Activated CD8-positive, alpha-beta memory T cell treated with anti-CD3 and anti-CD28 coated beads, Interleukin-2, amount 50 U/mL, for 24 hours (primary cell): ENCODE results near the gene P3H4.
A peak's percentile ranks its signal among the peaks of the same experiment; 100 is the strongest.
"Not testable (repeated sequence)": the region's sequence is repeated elsewhere in the genome, so short reads cannot be mapped to it uniquely, and the experiment has no call there.

ENCODE experiments used
- DNase-seq: peaks from one replicate; pipeline ENCODE4 v3.0.0-alpha.2; 2020; ENCODE audit errors: extremely low read depth

P3H4 gene

GRCh38 chr17:41794540-41794975 lies 17.2 kb downstream of the P3H4 start:
- no peak for DNase-seq

GRCh38 chr17:41793784-41794539 lies 17.8 kb downstream of the P3H4 start:
- no peak for DNase-seq

DNA sequence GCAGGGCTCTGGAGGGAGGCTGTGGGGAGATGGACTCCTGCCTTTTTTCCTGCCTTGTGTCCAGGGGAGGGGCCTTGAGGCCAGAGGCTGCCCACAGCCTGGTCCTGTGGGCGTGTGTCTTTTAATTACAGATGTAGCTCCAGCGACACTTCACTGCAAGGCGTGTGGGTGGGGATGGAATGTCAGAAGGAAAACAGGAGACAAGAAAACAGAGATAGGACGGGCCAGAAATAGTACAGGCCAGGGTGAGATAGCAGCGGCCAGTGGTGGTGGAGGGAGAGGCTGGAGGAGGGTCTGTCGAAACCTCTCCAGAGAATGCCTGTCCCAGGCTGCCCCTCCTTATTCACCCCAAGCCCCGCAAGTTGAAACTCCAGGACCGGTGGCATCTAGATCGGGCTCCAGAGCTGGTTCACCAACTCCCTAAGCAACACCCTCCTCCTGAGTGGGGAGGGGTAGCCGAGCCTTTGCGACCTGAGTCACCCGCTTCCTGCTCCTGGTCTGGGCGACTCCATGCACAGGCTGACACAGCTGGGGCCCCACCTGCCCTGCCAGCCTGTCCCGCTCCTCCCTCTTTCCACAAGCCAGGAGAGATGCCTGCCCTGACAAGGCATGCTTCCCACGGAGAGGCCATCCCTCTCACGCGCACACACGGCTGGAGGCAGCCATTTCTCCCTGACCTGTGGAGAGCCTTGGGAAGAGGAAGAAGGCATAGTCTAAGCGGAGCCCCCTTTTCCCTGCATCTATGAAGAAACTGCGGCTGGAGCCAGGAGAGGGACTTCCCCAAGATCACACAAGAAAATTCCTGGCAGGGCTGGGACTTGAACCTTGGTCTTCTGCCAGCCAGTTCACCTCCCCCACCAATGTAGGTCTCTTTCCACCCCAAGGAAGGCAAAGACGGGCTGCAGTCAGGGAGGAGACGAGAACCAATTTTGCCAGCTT lies 18.6 kb downstream of the P3H4 start:
- no peak for DNase-seq

DNA sequence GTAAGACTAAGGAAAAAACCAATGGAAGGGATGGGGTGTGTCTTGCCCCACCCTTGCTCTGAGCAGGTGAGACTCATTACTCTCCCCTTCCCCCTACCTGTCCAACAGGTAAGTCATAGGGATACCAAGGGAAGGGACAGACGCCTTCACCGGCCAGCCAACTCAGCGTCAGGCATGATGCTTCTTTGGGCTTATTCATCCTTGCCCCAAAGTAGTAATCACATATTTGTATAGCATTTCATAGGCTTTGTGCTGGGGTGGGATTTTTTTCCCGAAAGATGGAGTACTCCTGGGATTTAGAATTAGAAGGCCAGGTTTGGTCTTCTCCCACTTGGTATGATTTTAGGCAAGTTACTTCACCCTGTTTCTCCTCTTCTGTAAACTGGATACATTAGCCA lies 24.7 kb downstream of the P3H4 start:
- no peak for DNase-seq

DNA sequence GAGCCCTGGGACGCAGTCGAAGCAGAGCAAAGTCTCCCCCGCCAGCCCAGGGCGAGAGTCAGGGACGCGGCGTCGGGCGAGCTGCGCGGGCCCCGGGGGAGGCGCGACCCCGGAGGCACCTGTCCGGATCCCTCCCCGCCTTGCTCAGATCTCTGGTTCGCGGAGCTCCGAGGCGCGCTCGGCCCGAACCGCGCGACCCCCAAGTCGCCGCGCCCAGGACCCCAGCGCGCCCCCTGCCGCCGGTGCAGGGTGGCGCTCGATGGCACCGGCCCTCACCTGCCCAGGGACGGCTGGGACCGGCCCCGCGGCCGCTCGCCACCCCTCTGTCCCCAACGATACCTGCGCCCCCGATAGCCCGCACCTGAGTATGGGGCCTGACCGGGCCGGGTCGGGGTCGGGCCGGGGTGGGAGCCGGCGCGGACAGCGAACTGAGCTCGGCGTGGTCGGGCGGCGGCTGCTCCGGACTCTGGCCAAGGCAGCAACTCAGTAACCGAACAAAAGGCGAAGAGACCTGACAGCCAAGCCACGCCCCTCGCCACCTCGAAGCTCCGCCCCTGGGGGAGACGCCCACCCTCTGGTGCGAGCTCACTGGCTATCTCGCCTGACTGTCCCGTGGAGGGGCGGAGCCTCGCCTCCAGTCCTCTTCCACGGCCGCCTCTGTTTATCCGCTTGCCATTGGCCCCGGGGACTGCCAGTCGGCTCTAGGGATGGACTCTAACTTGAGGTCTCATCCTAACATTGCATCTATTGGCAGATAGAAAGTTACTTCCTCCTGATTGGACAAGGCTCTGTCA lies 25.3 kb downstream of the P3H4 start, which contains the start of gene JUP:
Gene JUP (minus strand): TSS at position 485 of the 794 bp plus-strand sequence. CDS start 14,857 bp downstream, outside the sequence.
- DNase-seq = peak; percentile 76

- DNase-seq = no peak
Measured at GRCh38 chr17:41785859-41786226, 25.9 kb downstream of the P3H4 start.

DNA sequence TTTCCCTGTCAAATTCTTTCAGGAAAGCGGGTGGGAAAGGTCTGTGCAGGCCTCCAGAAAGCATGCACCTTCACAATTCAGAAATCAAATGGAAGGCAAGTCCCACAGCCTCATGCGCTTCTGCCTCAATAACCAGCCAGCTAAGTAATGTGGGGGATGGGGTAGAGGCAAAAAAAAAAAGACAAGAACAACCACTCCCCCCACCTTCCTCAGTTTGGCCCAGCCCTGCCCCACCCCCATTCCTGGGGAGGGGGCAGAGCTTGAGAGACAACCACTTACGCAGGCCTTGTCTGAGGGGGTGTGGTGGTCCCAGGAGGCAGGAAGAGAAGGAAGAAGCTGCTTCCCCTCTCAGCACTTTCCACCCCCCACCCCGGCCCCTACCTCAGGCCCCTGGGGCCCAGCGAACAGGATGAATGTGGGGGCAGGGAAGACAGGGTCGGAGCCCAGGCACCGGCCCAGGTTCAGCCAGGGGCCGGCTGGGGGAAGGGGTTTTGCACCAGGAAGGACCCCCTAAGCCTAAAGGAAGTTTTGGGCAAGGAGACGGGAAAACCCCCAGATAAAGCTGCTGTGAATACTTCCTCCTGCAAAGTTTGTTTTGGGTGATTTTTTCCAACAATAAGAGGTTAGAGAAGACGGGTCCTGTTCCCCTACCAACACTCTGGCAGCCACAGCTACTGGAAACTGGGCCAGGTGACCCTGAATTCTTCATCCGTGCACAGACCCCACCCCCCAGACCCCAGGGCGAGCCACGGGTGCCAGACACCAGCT lies 26.5 kb downstream of the P3H4 start:
- DNase-seq = no peak

GRCh38 chr17:41784207-41784744 lies 27.5 kb downstream of the P3H4 start:
- no peak for DNase-seq

DNA sequence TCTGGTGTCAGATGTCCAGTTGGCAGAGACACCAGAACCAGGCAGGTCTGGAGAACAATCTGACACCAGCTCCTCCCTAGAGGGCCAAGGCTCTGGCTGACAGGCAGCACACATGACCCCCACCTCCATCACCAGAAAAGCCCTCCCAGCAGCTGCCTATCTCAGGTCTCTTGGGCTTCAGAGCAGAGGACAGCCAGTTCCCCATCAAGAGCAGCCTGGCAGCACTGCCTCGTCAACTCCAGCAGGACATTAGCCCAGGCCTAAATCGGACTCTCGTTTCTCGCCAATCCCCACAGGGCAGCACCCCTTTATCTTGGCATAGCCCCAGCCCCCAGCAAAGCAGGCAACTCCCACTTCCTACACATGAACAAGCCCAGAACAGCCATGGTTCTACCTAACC lies 29.6 kb downstream of the P3H4 start:
- DNase-seq = no peak

GRCh38 chr17:41781404-41782110 lies 30.2 kb downstream of the P3H4 start:
- no peak for DNase-seq

GRCh38 chr17:41779954-41780353 lies 31.8 kb downstream of the P3H4 start:
- DNase-seq = no peak

DNA sequence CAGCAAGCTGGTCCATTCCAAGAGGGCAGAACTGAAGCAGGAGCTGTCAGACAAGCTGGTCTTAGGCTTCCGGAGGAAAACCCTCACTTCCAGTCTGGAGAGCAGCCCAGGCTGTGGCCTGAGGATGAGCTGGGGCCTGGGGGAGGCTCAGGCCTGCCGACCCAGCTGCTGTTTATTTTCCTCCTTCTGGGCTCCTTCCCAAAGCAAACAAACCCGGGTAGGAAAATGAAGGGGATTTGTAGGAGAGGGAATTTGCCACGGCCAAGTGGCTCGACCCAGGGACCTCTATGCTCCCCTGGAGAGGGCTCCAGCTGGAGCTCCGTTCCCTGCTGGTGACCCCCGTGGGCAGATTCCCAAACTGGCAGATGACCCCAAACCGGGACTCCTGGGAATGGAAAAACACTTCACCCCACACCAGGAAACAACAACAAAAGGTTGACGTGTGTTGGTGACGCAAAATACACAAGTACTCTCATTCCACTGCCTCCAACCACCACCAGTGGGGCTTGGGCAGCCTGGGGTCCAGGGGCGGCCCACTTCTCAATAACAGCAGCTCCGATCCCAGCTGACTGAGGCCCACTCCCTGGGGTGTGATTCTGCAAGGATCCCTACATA lies 34.1 kb downstream of the P3H4 start:
- no peak for DNase-seq

DNA sequence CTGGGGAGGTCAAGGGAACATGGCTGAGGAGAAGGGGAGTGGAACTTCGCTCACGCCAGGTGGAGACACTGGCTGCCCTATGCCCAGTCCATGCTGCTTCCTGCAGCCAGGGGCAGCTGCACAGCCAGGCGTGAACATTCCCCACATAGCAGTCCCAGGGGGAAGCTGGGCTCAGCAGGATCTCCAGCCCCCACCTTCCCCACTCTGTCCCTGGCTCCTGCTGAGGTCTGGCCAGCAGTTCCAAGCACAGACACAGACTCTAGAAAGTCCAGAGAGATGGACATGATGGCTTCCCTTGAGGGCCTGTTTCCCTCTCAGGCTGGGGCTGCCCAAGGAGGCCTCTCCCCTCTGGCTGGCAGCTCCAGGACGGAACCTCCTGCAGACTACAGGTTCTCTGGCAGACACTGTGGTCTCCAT lies 34.6 kb downstream of the P3H4 start:
- DNase-seq = no peak

- not testable (repeated sequence) for DNase-seq
Measured at GRCh38 chr17:41776262-41776900, 35.4 kb downstream of the P3H4 start.

- no peak for DNase-seq
Measured at GRCh38 chr17:41775394-41776226, 36.1 kb downstream of the P3H4 start.

DNA sequence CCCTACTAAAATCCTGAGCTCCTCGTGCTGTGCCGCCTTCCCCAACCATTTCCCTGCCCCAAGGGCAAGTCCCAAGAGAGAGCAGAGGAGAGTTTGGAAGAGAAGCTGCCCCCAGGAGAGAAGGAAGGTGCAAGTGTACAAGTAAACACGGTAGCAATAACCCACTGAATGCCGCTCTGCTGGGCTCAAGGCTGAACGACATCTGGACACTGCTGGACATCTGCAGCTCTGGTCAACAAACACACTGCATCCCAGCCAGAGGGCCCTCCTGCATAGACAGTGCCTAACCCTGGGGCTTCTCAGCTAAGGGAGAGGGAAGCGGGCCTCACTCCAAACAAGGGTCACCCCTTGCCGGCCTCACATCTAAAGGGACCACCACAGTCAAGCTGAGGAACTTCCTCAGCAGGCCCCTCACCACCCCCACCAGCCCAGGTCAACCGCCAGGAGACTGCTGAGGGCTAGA lies 38.0 kb downstream of the P3H4 start:
- no peak for DNase-seq

- no peak for DNase-seq
Measured at GRCh38 chr17:41773190-41773588, 38.6 kb downstream of the P3H4 start.

DNA sequence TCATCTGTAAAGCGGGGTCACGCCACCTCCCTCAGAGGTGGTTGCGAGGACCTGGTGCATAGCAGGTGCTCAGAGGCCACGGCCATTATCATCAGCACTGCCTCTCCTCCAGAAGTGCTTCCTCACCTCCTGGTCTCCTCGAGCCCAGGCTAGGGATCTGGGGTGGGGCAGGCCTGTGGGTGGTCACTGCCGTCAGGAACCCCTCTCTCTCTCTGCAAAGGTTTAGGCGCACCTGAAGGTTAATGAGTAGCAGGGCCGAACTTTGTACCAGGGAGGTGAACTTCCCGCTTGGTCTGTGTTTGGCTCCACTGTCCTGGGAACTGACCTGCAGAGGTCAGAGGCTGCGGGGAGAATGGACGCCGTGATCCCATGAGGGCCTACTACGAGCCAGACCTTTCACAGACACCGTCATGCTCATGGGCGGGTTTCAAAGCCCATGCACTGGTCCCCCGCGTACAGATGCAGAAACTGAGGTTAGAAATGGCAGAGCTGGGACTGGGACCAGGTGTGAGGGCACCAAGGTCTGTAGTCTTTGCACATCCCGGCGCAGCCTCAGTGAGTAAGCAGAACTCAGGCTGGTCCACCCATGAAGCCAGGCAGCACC lies 39.1 kb downstream of the P3H4 start:
- DNase-seq = no peak
